Measurements from ENCODE around the gene POR. TPM values are rescaled to one million over a fixed set of nuclear protein-coding genes. Genes with fewer than 3 reads are reported as not detected.

Gene POR
- total RNA-seq, 1 experiment from 2014 or later: 168 TPM

GRCh38 chr7:76031964-76032363 is 117.0 kb downstream of the POR start:
- DNase-seq (ENCODE audit: low read depth, low spot score): no peak
- intact Hi-C loops (cut with micrococcal nuclease; ENCODE audit: unreplicated experiment): no loop called here

More at GRCh38 chr7:76031964-76032363, 117.0 kb downstream of the POR start:
- no peak overlapping the region for H3K27ac ChIP-seq (ENCODE audit: low read length)
- no peak overlapping the region for H3K4me3 ChIP-seq (ENCODE audit: low read depth in 2 of 2, low read length in 2 of 2)
- in situ Hi-C loops (cut with HindIII; ENCODE audit: low pct_unique_long_range_greater_than_20kb, low sequenced_read_pairs): no loop called here
- no peaks in the 10 kb centered on the region for H3K4me1 ChIP-seq (ENCODE audit: control insufficient read depth, insufficient read depth, low read length)
- no peak for TF ChIP-seq POLR2AphosphoS5 (IDR thresholded peaks at IDR 0.05; ENCODE audit: low read depth, low read length)
- TF ChIP-seq SIN3A (IDR thresholded peaks at IDR 0.05; ENCODE audit: borderline replicate concordance, insufficient read depth, low read depth, low read length): no peak
- no peak for TF ChIP-seq CTCF (IDR thresholded peaks at IDR 0.05)
- ChIA-PET POLR2A (no interaction called here), CTCF (no interaction called here)
- no peaks in the 10 kb centered on the region for H3K36me3 ChIP-seq (ENCODE audit: control insufficient read depth, insufficient read depth, low read length)
- H3K9me3 ChIP-seq (ENCODE audit: control insufficient read depth, insufficient read depth, low read depth, low read length): no peaks in the 10 kb centered on the region
- BruUV-seq (replicated peaks): no TSS peak
- no peak for ATAC-seq
- H3K27me3 ChIP-seq (ENCODE audit: control insufficient read depth, insufficient read depth, low read length): no peaks in the 10 kb centered on the region

Small RNAs within 50 kb of the gene (microRNA-seq; reads per million reads assigned to microRNA genes)
- not detected for gene MIR4651 (ENCODE audit: unreplicated experiment)

Other genes with a start within 250 kb of the POR start
- 43.3 TPM for gene HIP1, start 176.2 kb upstream of the POR start, total RNA-seq (2021; ENCODE audit: unreplicated experiment)
- gene CCL26, start 142.9 kb upstream of the POR start, total RNA-seq (2021; ENCODE audit: unreplicated experiment): not detected
- gene CCL24, start 101.3 kb upstream of the POR start, total RNA-seq (2021; ENCODE audit: unreplicated experiment): not detected
- 79.3 TPM for gene RHBDD2, start 36.1 kb upstream of the POR start, total RNA-seq (2021; ENCODE audit: unreplicated experiment)
- gene TMEM120A, start 79.4 kb downstream of the POR start, total RNA-seq (2021; ENCODE audit: unreplicated experiment): 71.0 TPM
- gene STYXL1, start 132.8 kb downstream of the POR start, total RNA-seq (2021; ENCODE audit: unreplicated experiment): 57.6 TPM
- gene MDH2, start 133.0 kb downstream of the POR start, total RNA-seq (2021; ENCODE audit: unreplicated experiment): 365 TPM

Data from Panc1 (cell line).